22Rv1 (cell line): Measurements from ENCODE around the gene PXDN.

Experiments
- CTCF ChIP-seq: fragments of 450-650 bp; IDR thresholded peaks from 2 replicates; pipeline ENCODE4 v1.5.1; 2017; ENCODE audit warnings: mild to moderate bottlenecking
- ZFX ChIP-seq: fragments of 450-650 bp; IDR thresholded peaks from 2 replicates; pipeline ENCODE4 v1.6.1; 2017; ENCODE audit warnings: antibody characterized with exemption, borderline replicate concordance

GRCh38 chr2:1674766-1675397, 69.4 kb downstream of the PXDN start:
- no peak for TF ChIP-seq CTCF
- TF ChIP-seq ZFX = no peak
